ENCODE data around the gene ADGRG2. TPM values are rescaled to one million over a fixed set of nuclear protein-coding genes. Genes with fewer than 3 reads are reported as not detected.
A peak's percentile ranks its signal among the peaks of the same experiment; 100 is the strongest.

Gene ADGRG2
- total and polyA plus RNA-seq, 2 of the 13 experiments (the other 11 are each of a cell fraction or from before 2014, with no cell fraction given): not detected

DNA sequence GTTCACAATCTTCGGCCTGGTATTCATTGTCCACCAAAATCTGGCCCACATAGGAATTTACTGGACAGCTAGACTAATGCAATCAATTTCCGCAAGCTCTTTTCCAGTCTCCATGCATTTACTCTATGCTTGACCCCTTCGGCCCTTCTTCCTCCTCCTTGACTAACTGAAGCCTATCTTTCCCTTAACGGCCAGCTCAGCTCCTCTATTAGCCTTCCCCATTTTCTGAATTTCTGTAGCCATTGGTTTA, 137.2 kb downstream of the ADGRG2 start:
- Histone ChIP-seq H3K27me3 (ENCODE audit: control insufficient read depth in 1 of 2, insufficient read depth in 2 of 2, low read length in 2 of 2) (no peaks in the 10 kb centered on the region), H2AFZ (ENCODE audit: low read length) (no peak overlapping the region), H4K20me1 (ENCODE audit: insufficient read depth, low read length) (no peaks in the 10 kb centered on the region), H3K27ac (ENCODE audit: extremely low read length, insufficient read depth, low read length) (peak overlapping the region; percentile 95), H3K4me1 (ENCODE audit: insufficient read depth, low read length) (peaks cover 28% of the 10 kb centered on the region), H3K36me3 (replicated peaks in 1 of 2; ENCODE audit: control insufficient read depth in 1 of 2, insufficient read depth in 2 of 2, low read length in 2 of 2) (peaks cover 0 to 3% of the 10 kb centered on the region in 2 experiments; a peak in 1 of 5 replicates), H3K4me2 (ENCODE audit: low read depth, low read length) (peak overlapping the region; percentile 75), H3K9ac (ENCODE audit: insufficient read depth, low read depth, low read length) (peak overlapping the region; percentile 80), H3K4me3 (replicated peaks in 1 of 3; ENCODE audit: insufficient read depth in 1 of 3, low read depth in 2 of 3, low read length in 3 of 3) (peak overlapping the region; percentile 75 to 82 (median 80)), H3K9me3 (ENCODE audit: low read length) (no peaks in the 10 kb centered on the region), H3K79me2 (ENCODE audit: insufficient read depth, low read length) (peaks cover 35% of the 10 kb centered on the region)
- ChIA-PET CTCF (ENCODE audit: low intra/inter-chr PET ratio, low total read pairs) (no interaction called here), POLR2A (interaction anchor here (1.1 to 1.6 kb wide), 3 partner anchors 10 to 80 kb away, joined by 4 to 7 read pairs (median 4); no protein-coding TSS in a partner anchor)
- DNase-seq (ENCODE audit: low spot score) (no peak), FAIRE-seq (no peak), ATAC-seq (no peak; the same call in 2 of the 3 replicates)
- 0% methylated on average over 4 of the region's 4 CpGs for WGBS (ENCODE audit: low lambda C conversion rate)
- intact Hi-C loops (cut with micrococcal nuclease; ENCODE audit: unreplicated experiment) (loop anchor here (5.0 kb wide), 1 partner anchor 1238 kb away; no protein-coding TSS in a partner anchor), in situ Hi-C loops (cut with HindIII; ENCODE audit: extremely low pct_ligation_motif_present, low pct_unique_long_range_greater_than_20kb) (no loop called here)
- TF ChIP-seq GTF2F1 (IDR thresholded peaks at IDR 0.05; ENCODE audit: low read length) (no peak), MAZ (IDR thresholded peaks at IDR 0.05; ENCODE audit: borderline replicate concordance, low read depth, low read length) (peak; percentile 13; the same call in 1 of the 2 replicates), MAZ (CRISPR knock-in tag; IDR thresholded peaks at IDR 0.05; ENCODE audit: low read depth) (no peak), NR2F6 (IDR thresholded peaks at IDR 0.05) (peak; percentile 27; the same call in 1 of the 2 replicates), NR2F6 (CRISPR knock-in tag; IDR thresholded peaks at IDR 0.05) (no peak)
- BruUV-seq (replicated peaks): no TSS peak

GRCh38 chrX:18984381-18985185, 137.7 kb downstream of the ADGRG2 start:
- no peaks in the 10 kb centered on the region for H3K27me3 ChIP-seq (ENCODE audit: control insufficient read depth in 1 of 2, insufficient read depth in 2 of 2, low read length in 2 of 2)
- no peak overlapping the region for H2AFZ ChIP-seq (ENCODE audit: low read length)
- peak overlapping the region; percentile 77 for H3K4me2 ChIP-seq (ENCODE audit: low read depth, low read length)
- H3K9me3 ChIP-seq (ENCODE audit: low read length): no peaks in the 10 kb centered on the region
- ChIA-PET POLR2A (interaction anchor here (1.0 to 1.7 kb wide), 8 partner anchors 8 to 583 kb away, joined by 3 to 7 read pairs (median 4); no protein-coding TSS in a partner anchor), CTCF (ENCODE audit: low intra/inter-chr PET ratio, low total read pairs) (no interaction called here)
- WGBS (ENCODE audit: low lambda C conversion rate): 0% methylated on average over 1 of the region's 71 CpGs
- in situ Hi-C loops (cut with HindIII; ENCODE audit: extremely low pct_ligation_motif_present, low pct_unique_long_range_greater_than_20kb): no loop called here
- H3K36me3 ChIP-seq (replicated peaks in 1 of 2; ENCODE audit: control insufficient read depth in 1 of 2, insufficient read depth in 2 of 2, low read length in 2 of 2): peaks cover 0 to 3% of the 10 kb centered on the region in 2 experiments; a peak in 1 of 5 replicates
- peak; percentile 70 for DNase-seq (ENCODE audit: low spot score)
- BruUV-seq (replicated peaks): no TSS peak
- peaks cover 37% of the 10 kb centered on the region for H3K79me2 ChIP-seq (ENCODE audit: insufficient read depth, low read length)
- H3K9ac ChIP-seq (ENCODE audit: insufficient read depth, low read depth, low read length): peak overlapping the region; percentile 80
- peak overlapping the region; percentile 75 to 82 (median 80) for H3K4me3 ChIP-seq (replicated peaks in 1 of 3; ENCODE audit: insufficient read depth in 1 of 3, low read depth in 2 of 3, low read length in 3 of 3)
- peak; percentile 4 for FAIRE-seq
- peaks cover 28% of the 10 kb centered on the region for H3K4me1 ChIP-seq (ENCODE audit: insufficient read depth, low read length)
- H4K20me1 ChIP-seq (ENCODE audit: insufficient read depth, low read length): no peaks in the 10 kb centered on the region
- intact Hi-C loops (cut with micrococcal nuclease; ENCODE audit: unreplicated experiment): loop anchor here (5.0 kb wide), 1 partner anchor 1237 kb away; no protein-coding TSS in a partner anchor
- peak; percentile 83 for ATAC-seq
- peak overlapping the region; percentile 95 for H3K27ac ChIP-seq (ENCODE audit: extremely low read length, insufficient read depth, low read length)
- TF ChIP-seq SIN3B (IDR thresholded peaks at IDR 0.05; ENCODE audit: low read length) (0 out of 2 replicates have a peak, but pooled peaks have one; percentile 22), ERF (CRISPR knock-in tag; IDR thresholded peaks at IDR 0.05) (0 out of 2 replicates have a peak, but pooled peaks have one; percentile 3), GTF3A (CRISPR knock-in tag; conservative IDR thresholded peaks at IDR 0.05) (no peak), MATR3 (CRISPR knock-in tag; IDR thresholded peaks at IDR 0.05) (no peak), RXRA (CRISPR knock-in tag; IDR thresholded peaks at IDR 0.05) (peak; percentile 94), TEF (CRISPR knock-in tag; IDR thresholded peaks at IDR 0.05) (no peak), CCDC6 (CRISPR knock-in tag; IDR thresholded peaks at IDR 0.05) (no peak), KDM2A (CRISPR knock-in tag; IDR thresholded peaks at IDR 0.05; ENCODE audit: borderline replicate concordance, low read depth) (0 out of 2 replicates have a peak, but pooled peaks have one; percentile 43)
- TF ChIP-seq, protein P1, sequence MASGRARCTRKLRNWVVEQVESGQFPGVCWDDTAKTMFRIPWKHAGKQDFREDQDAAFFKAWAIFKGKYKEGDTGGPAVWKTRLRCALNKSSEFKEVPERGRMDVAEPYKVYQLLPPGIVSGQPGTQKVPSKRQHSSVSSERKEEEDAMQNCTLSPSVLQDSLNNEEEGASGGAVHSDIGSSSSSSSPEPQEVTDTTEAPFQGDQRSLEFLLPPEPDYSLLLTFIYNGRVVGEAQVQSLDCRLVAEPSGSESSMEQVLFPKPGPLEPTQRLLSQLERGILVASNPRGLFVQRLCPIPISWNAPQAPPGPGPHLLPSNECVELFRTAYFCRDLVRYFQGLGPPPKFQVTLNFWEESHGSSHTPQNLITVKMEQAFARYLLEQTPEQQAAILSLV (CRISPR knock-in tag; IDR thresholded peaks at IDR 0.05; ENCODE audit: borderline replicate concordance): no peak

Data from HepG2 (cell line).